ENCODE results near the gene EFCAB10.

EFCAB10 gene

DNA sequence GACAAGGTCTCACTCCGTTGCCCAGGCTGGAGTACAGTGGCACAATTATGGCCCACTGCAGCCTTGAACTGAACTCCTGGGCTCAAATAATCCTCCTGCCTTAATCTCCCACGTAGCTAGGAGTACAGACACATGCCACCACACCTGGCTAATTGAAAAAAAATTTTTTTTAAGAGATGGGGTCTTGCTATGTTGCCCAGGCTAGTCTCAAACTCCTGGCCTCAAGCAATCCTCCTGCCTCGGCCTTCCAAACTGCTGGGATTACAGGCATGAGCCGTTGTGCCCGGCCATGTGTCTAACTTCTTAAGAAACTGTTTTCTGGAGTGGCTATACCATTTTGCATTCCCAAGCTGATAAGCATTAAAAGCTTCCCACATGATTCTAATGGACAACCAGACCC is 9.5 kb upstream of the EFCAB10 start:
- Histone ChIP-seq H3K27ac (no peak overlapping the region), H3K4me3 (ENCODE audit: low read depth, low read length) (no peak overlapping the region), H3K27me3 (replicated peaks) (no peaks in the 10 kb centered on the region), H3K36me3 (replicated peaks) (no peaks in the 10 kb centered on the region)
- DNase-seq = no peak
- in situ Hi-C loops (cut with HindIII; ENCODE audit: low pct_ligation_motif_present, low sequenced_read_pairs) = no loop called here
- TF ChIP-seq, protein P1, sequence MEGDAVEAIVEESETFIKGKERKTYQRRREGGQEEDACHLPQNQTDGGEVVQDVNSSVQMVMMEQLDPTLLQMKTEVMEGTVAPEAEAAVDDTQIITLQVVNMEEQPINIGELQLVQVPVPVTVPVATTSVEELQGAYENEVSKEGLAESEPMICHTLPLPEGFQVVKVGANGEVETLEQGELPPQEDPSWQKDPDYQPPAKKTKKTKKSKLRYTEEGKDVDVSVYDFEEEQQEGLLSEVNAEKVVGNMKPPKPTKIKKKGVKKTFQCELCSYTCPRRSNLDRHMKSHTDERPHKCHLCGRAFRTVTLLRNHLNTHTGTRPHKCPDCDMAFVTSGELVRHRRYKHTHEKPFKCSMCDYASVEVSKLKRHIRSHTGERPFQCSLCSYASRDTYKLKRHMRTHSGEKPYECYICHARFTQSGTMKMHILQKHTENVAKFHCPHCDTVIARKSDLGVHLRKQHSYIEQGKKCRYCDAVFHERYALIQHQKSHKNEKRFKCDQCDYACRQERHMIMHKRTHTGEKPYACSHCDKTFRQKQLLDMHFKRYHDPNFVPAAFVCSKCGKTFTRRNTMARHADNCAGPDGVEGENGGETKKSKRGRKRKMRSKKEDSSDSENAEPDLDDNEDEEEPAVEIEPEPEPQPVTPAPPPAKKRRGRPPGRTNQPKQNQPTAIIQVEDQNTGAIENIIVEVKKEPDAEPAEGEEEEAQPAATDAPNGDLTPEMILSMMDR (IDR thresholded peaks at IDR 0.05; ENCODE audit: low read depth, low read length, missing control alignments) = no peak

DNA sequence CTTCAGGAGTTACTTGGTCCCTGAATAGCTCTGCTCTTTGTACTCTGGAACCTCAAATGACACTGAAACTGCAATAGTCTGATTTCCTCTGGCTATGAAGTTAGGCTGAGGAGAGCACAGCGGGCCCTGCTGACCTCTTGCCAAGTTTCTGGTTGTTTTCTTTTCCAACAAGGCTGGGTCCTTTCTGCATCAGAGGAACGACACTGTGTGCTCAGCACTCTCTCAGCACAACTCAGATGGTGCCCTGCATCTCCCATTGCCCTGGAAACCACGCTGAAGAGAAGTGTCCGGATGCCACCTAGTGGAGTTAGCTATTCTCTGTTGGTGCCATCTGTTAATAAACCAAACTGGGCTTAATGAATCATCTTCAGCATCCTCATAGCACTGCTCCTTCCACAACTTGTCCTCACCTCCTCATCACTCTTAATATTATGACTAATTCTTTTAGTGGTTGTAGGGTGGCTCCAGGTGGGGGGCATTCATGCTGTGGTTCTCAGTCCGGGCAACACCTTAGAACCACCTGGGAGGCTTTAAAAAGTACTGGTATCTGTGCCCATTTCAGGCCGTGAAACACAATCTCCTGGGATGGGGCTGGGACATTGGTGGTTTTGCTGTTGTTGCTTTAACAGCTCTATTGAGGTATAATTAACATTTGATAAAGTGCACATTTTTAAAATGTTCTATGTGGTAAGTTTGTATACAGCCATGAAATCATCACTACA is 8.2 kb upstream of the EFCAB10 start:
- no peak overlapping the region for H3K27ac ChIP-seq
- H3K4me3 ChIP-seq (ENCODE audit: low read depth, low read length) = no peak overlapping the region
- H3K27me3 ChIP-seq (replicated peaks) = no peaks in the 10 kb centered on the region
- in situ Hi-C loops (cut with HindIII; ENCODE audit: low pct_ligation_motif_present, low sequenced_read_pairs) = no loop called here
- TF ChIP-seq, protein P1 (IDR thresholded peaks at IDR 0.05; ENCODE audit: low read depth, low read length, missing control alignments) = peak; percentile 80
- peak; percentile 76 for DNase-seq
- no peaks in the 10 kb centered on the region for H3K36me3 ChIP-seq (replicated peaks)

DNA sequence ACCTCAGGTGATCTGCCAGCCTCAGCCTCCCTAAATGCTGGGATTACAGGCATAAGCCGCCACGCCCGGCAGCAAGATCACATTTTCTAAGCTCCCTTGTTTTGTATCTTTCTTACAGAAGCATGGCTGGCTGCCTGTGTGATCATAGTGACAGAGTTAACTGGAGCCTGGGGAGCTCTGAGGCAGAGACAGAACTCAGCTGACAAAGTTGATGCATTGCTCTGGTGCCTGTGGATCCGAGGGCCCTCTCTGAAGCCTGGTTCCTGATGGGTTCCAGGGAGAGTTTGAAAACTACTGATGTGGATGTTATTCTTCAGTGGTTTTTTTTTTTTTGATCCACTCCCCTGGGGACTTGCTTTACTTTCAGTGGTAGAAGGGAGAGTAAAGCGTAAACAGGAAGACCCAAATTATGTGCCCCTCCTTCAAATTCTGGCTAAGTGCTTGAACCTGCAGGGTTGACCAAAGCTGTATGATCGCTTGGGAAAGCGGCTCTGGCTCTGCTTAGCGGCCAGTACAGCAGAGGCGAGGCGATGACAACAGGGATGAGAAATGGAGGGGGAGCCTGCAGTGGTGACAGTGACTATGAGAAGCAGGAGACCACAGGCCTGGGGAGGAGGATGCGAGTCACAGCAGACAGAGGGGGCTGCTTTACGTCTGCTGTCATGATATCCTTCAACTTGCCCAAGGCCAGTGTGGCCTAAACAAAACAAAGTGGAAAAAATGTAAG is 6.8 kb upstream of the EFCAB10 start:
- DNase-seq = no peak
- no peak overlapping the region for H3K4me3 ChIP-seq (ENCODE audit: low read depth, low read length)
- H3K27ac ChIP-seq = no peak overlapping the region
- H3K27me3 ChIP-seq (replicated peaks) = no peaks in the 10 kb centered on the region
- no peaks in the 10 kb centered on the region for H3K36me3 ChIP-seq (replicated peaks)
- TF ChIP-seq, protein P1 (IDR thresholded peaks at IDR 0.05; ENCODE audit: low read depth, low read length, missing control alignments) = no peak
- in situ Hi-C loops (cut with HindIII; ENCODE audit: low pct_ligation_motif_present, low sequenced_read_pairs) = no loop called here

DNA sequence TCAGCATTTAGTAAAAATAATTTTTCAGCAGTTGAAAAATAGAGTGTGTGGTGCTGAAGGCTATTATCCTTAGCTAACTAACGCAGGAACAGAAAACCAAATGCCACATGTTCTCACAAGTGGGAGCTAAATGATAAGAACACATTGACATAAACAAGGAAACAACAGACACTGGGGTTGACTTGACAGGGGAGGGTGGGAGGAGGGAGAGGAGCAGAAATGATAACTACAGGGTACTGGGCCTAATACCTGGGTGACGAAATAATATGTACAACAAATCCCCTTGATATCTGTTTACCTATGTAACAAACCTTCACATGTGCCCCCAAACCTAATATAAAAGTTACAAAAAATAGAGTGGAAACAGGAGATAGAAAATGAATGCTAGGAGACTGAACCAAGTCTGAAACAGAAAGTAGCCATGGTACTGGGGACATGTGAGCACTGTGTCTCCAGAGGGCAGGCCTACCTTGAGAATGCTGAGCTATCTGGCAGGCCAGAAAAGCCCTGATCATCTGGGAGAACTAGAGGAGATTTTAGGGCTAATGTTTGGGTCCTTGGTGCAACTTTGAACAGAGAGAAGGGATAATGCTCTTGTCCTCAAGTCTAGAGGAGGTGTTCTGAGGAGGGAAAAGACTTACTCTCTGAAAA is 4.7 kb upstream of the EFCAB10 start:
- no peak overlapping the region for H3K27ac ChIP-seq
- no peaks in the 10 kb centered on the region for H3K36me3 ChIP-seq (replicated peaks)
- no peak overlapping the region for H3K4me3 ChIP-seq (ENCODE audit: low read depth, low read length)
- TF ChIP-seq, protein P1 (IDR thresholded peaks at IDR 0.05; ENCODE audit: low read depth, low read length, missing control alignments) = no peak
- no peaks in the 10 kb centered on the region for H3K27me3 ChIP-seq (replicated peaks)
- DNase-seq = no peak
- in situ Hi-C loops (cut with HindIII; ENCODE audit: low pct_ligation_motif_present, low sequenced_read_pairs) = no loop called here

DNA sequence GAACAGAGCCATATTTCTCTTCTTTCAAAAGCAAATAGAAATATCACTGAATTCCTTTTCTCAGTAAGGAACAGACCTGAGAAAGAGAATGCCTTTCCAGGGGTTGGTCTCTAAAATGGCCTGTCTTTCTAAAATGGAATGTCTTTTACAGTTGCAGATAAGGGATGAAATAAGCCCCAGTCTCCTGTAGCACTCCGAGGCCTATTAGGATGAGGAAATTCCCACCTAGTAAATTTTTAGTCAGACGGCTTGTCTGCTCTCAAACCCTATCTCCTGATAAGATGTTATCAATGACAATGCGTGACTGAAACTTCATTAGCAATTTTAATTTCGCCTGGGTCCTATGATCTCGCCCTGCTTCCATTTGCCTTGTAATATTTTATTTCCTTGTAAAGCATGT is 2.9 kb upstream of the EFCAB10 start:
- Histone ChIP-seq H3K36me3 (replicated peaks) (no peaks in the 10 kb centered on the region), H3K4me3 (ENCODE audit: low read depth, low read length) (no peak overlapping the region), H3K27ac (no peak overlapping the region), H3K27me3 (replicated peaks) (no peaks in the 10 kb centered on the region)
- DNase-seq = no peak
- in situ Hi-C loops (cut with HindIII; ENCODE audit: low pct_ligation_motif_present, low sequenced_read_pairs) = no loop called here
- TF ChIP-seq, protein P1 (IDR thresholded peaks at IDR 0.05; ENCODE audit: low read depth, low read length, missing control alignments) = no peak

Measured in brain microvascular endothelial cell (primary cell).